IMR-90 (cell line): ENCODE data around the gene GNL1. TPM values are rescaled to one million over a fixed set of nuclear protein-coding genes. Genes with fewer than 3 reads are reported as not detected.

ENCODE experiments used
- ATAC-seq: fragments of 200-7000 bp; cut with Tn5 transposase; 2 replicates; pipeline ENCODE4 v1.9.1; 2020; ENCODE audit warnings: low read depth, mild to moderate bottlenecking, moderate library complexity
- BruUV-seq: library from RNA; stranded (reverse); fragments of 400-500 nt; replicated peaks from 2 replicates; lab custom pipeline; 2021; lab: Mats Ljungman, UMichigan
- CTCF ChIA-PET: fragments of 300-600 bp; formaldehyde crosslinking; extraction: SDS; loops from one replicate; lab custom pipeline; 2021; ENCODE audit warnings: antibody characterized with exemption; lab: Yijun Ruan, JAX
- POLR2A ChIA-PET: fragments of 300-600 bp; sonication (Branson Sonifier 250); formaldehyde crosslinking; loops from one replicate; lab custom pipeline; 2022; ENCODE audit warnings: antibody characterized with exemption; ENCODE audit not compliant: unreplicated experiment; lab: Charles Lee
- DNase-seq: peaks from one replicate; pipeline ENCODE4 v3.0.0; 2013
- H2AFZ ChIP-seq: replicated peaks from 2 replicates; pipeline ENCODE3; 2013; ENCODE audit warnings: low read length, mild to moderate bottlenecking; ENCODE audit not compliant: poor library complexity
- H2AK5ac ChIP-seq: 2 replicates; pipeline ENCODE4 v1.6.1; 2013; ENCODE audit warnings: low read depth, low read length, inconsistent platforms
- H2AK9ac ChIP-seq: replicated peaks from 2 replicates; pipeline ENCODE3; 2013; ENCODE audit warnings: mild to moderate bottlenecking, low read depth, low read length, moderate library complexity; ENCODE audit not compliant: poor library complexity
- H2BK120ac ChIP-seq: 2 replicates; pipeline ENCODE4 v1.6.1; 2013; ENCODE audit warnings: low read depth, low read length, inconsistent platforms
- H2BK15ac ChIP-seq: 3 replicates; pipeline ENCODE4 v1.6.1; 2013; ENCODE audit warnings: low read depth, low read length, inconsistent platforms
- H2BK20ac ChIP-seq: 2 replicates; pipeline ENCODE4 v1.6.1; 2013; ENCODE audit warnings: low read depth, mild to moderate bottlenecking, inconsistent platforms, low read length, moderate library complexity
- H2BK5ac ChIP-seq: 2 replicates; pipeline ENCODE4 v1.6.1; 2013; ENCODE audit warnings: mild to moderate bottlenecking, low read depth, low read length, inconsistent platforms; ENCODE audit not compliant: poor library complexity, severe bottlenecking
- H3K14ac ChIP-seq: replicated peaks from 2 replicates; pipeline ENCODE4 v1.6.1; 2013; ENCODE audit warnings: low read depth, low read length, inconsistent platforms
- H3K18ac ChIP-seq: 2 replicates; pipeline ENCODE4 v1.6.1; 2013; ENCODE audit warnings: low read depth, low read length, control low read depth
- H3K23ac ChIP-seq: 2 replicates; pipeline ENCODE4 v1.6.1; 2013; ENCODE audit warnings: low read depth, low read length, inconsistent platforms
- H3K27ac ChIP-seq: 2 replicates; pipeline ENCODE4 v1.5.1; 2013; ENCODE audit warnings: mild to moderate bottlenecking, control low read depth, low read length; ENCODE audit not compliant: insufficient read depth
- H3K27me3 ChIP-seq: 2 replicates; pipeline ENCODE4 v1.6.1; 2013; ENCODE audit warnings: low read length; ENCODE audit not compliant: control insufficient read depth, insufficient read depth
- H3K36me3 ChIP-seq: 2 replicates; pipeline ENCODE4 v1.6.1; 2013; ENCODE audit warnings: low read length, mixed read lengths; ENCODE audit not compliant: control insufficient read depth, insufficient read depth
- H3K4ac ChIP-seq: 2 replicates; pipeline ENCODE4 v1.6.1; 2013; ENCODE audit warnings: low read depth, low read length, inconsistent platforms
- H3K4me1 ChIP-seq: 2 replicates; pipeline ENCODE4 v1.6.1; 2013; ENCODE audit warnings: low read length, mixed read lengths; ENCODE audit not compliant: control insufficient read depth, insufficient read depth
- H3K4me2 ChIP-seq: 2 replicates; pipeline ENCODE4 v1.6.1; 2013; ENCODE audit warnings: low read depth, mild to moderate bottlenecking, control low read depth, low read length, moderate library complexity
- H3K4me3 ChIP-seq: 2 replicates; pipeline ENCODE4 v1.5.1; 2013; ENCODE audit warnings: low read depth, mild to moderate bottlenecking, control low read depth, low read length, moderate library complexity; ENCODE audit not compliant: insufficient read depth
- H3K56ac ChIP-seq: 2 replicates; pipeline ENCODE4 v1.6.1; 2013; ENCODE audit warnings: low read length, inconsistent platforms; ENCODE audit not compliant: insufficient read depth; ENCODE audit errors: extremely low read depth
- H3K79me1 ChIP-seq, 2 experiments: 2 replicates each; pipeline ENCODE4 v1.6.1; 2013; ENCODE audit warnings: low read length in 2 of 2, inconsistent platforms in 1 of 2, low read depth in 1 of 2
- H3K9ac ChIP-seq: 2 replicates; pipeline ENCODE4 v1.6.1; 2013; ENCODE audit warnings: low read depth, low read length, control low read depth
- H3K9me1 ChIP-seq: 2 replicates; pipeline ENCODE4 v1.6.1; 2013; ENCODE audit warnings: low read length, inconsistent platforms; ENCODE audit not compliant: insufficient read depth
- H3K9me3 ChIP-seq: 2 replicates; pipeline ENCODE4 v1.6.1; 2013; ENCODE audit warnings: low read length; ENCODE audit not compliant: control insufficient read depth, insufficient read depth
- H4K20me1 ChIP-seq: 2 replicates; pipeline ENCODE4 v1.6.1; 2013; ENCODE audit warnings: low read length, inconsistent platforms; ENCODE audit not compliant: insufficient read depth
- H4K5ac ChIP-seq: 2 replicates; pipeline ENCODE4 v1.6.1; 2013; ENCODE audit warnings: mild to moderate bottlenecking, low read depth, low read length, control low read depth
- H4K8ac ChIP-seq, 2 experiments: 2 replicates each; pipeline ENCODE4 v1.6.1; 2013; ENCODE audit warnings: low read depth in 2 of 2, low read length in 2 of 2, control low read depth in 1 of 2, inconsistent platforms in 1 of 2
- H4K91ac ChIP-seq: 2 replicates; pipeline ENCODE4 v1.6.1; 2013; ENCODE audit warnings: low read depth, low read length, inconsistent platforms; ENCODE audit not compliant: insufficient read depth
- CTCF ChIP-seq: conservative IDR thresholded peaks from 2 replicates; pipeline ENCODE4 v1.5.1; 2012; ENCODE audit warnings: mild to moderate bottlenecking, low read depth, low read length, improper control_type of control experiment
- WGBS, 2 experiments: methylation state at CpG; one replicate each; pipeline versions ENCODE4 v1.1.5 to v1.1.7; 2013; ENCODE audit warnings: missing lambda C conversion rate in 2 of 2; ENCODE audit not compliant: insufficient read length in 1 of 2; ENCODE audit errors: extremely low coverage in 2 of 2; 5-methylcytosine and 5-hydroxymethylcytosine counted together
- dilution Hi-C: fragments of 300-500 bp; cut with HindIII; formaldehyde crosslinking; loops from one replicate; pipeline ENCODE4 v1.14.3; 2018; ENCODE audit warnings: low sequenced_read_pairs; ENCODE audit not compliant: unreplicated experiment
- in situ Hi-C: fragments of 300-500 bp; cut with MboI; formaldehyde crosslinking; loops from 3 replicates; pipeline ENCODE4 v1.14.3; 2019; ENCODE audit warnings: low sequenced_read_pairs, inconsistent platforms, mixed read lengths
- intact Hi-C: fragments of 100-400 bp; cut with micrococcal nuclease; formaldehyde crosslinking; loops from 2 replicates; pipeline ENCODE4 v1.10.0; 2022
- polyA plus RNA-seq, 3 experiments: library from polyadenylated mRNA; depleted of rRNA; stranded (reverse); fragments of >200 nt; gene quantifications; 2 replicates each; pipeline ENCODE4 v1.2.3, GENCODE V29; 2012; ENCODE audit warnings: low replicate concordance in 1 of 3
- total RNA-seq: library from RNA; depleted of rRNA; stranded (reverse); fragments of >200 nt; gene quantifications from 2 replicates; pipeline ENCODE4 v1.2.3, GENCODE V29; 2012

Gene GNL1
- total and polyA plus RNA-seq, 2 of the 4 experiments (the other 2 are of a cell fraction): 40.5 to 44.0 TPM

- no peak overlapping the region for H2AK9ac ChIP-seq
- H3K18ac ChIP-seq: no peak overlapping the region
- no peaks in the 10 kb centered on the region for H3K9me3 ChIP-seq
- DNase-seq (no peak), ATAC-seq (no peak)
- H3K4me2 ChIP-seq: no peak overlapping the region
- H3K9ac ChIP-seq: no peak overlapping the region
- ChIA-PET CTCF (no interaction called here), POLR2A (interaction anchor here (0.6 kb wide), 1 partner anchor 10 kb away, joined by 3 read pairs; no protein-coding TSS in a partner anchor)
- no peak overlapping the region for H3K23ac ChIP-seq
- H2AK5ac ChIP-seq: no peak overlapping the region
- H2BK20ac ChIP-seq: no peak overlapping the region
- no TSS peak for BruUV-seq
- peaks cover 59% of the 10 kb centered on the region for H4K20me1 ChIP-seq
- H3K27ac ChIP-seq: no peak overlapping the region
- H2BK15ac ChIP-seq: no peak overlapping the region
- 96% methylated on average over 4 of the region's 13 CpGs; no CpG with 5 or more reads in 1 of the 2 experiments for WGBS, 2 experiments
- no peak overlapping the region for H4K5ac ChIP-seq
- intact Hi-C loops: no loop called here
- H3K4me1 ChIP-seq: no peaks in the 10 kb centered on the region
- 0 out of 2 replicates have a peak, but pooled peaks cover 5% of the 10 kb centered on the region for H3K9me1 ChIP-seq
- peaks cover 76% of the 10 kb centered on the region for H3K36me3 ChIP-seq
- no peak overlapping the region for H4K91ac ChIP-seq
- no peak overlapping the region for H4K8ac ChIP-seq
- H2AFZ ChIP-seq: no peak overlapping the region
- H3K4me3 ChIP-seq: no peak overlapping the region
- H3K4ac ChIP-seq: no peak overlapping the region
- H3K14ac ChIP-seq: no peak overlapping the region
- H2BK120ac ChIP-seq: no peak overlapping the region
- dilution Hi-C loops: no loop called here
- H3K27me3 ChIP-seq: no peaks in the 10 kb centered on the region
- peaks cover 12 to 45% of the 10 kb centered on the region in 2 experiments; a peak in 3 of 4 replicates for H3K79me1 ChIP-seq
- H3K56ac ChIP-seq: no peak overlapping the region
- in situ Hi-C loops: no loop called here
- H2BK5ac ChIP-seq: no peak overlapping the region
- no peak for TF ChIP-seq CTCF
Observed at GRCh38 chr6:30603961-30604360, 47.7 kb upstream of the GNL1 start.
